ENCODE measurements around the gene C19orf25. TPM values are rescaled to one million over a fixed set of nuclear protein-coding genes. Genes with fewer than 3 reads are reported as not detected.
A peak's percentile ranks its signal among the peaks of the same experiment; 100 is the strongest.
"Not testable (repeated sequence)": the region's sequence is repeated elsewhere in the genome, so short reads cannot be mapped to it uniquely, and the experiment has no call there.

Gene C19orf25
- total and polyA plus RNA-seq, 5 experiments from 2014 or later: 31.3 to 59.7 (median 50.3) TPM

DNA sequence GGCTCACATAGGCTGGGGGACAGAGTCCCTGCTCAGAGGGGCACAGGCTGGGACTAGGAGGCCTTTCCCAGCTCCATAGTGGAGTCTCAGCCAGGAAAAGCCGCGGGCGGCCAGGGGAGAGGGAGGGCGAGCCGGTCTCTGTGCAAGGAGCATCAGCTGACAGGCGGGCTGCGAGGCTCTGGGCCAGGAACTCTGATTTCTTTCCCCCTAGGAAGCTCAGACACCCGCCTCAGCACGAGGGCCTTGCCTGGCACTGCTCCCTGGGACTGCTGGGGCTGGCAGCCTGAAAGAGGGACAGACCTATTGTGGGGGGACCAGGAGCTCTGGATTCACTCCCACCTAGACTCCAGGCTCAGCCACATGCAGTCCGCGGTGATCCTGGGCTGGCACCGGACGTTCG is 42.6 kb upstream of the C19orf25 start:
- POLR2A ChIA-PET: no interaction called here
- H3K9me3 Mint-ChIP-seq: peaks cover 0 to 1% (median 0%) of the 10 kb centered on the region in 9 donors
- no peak for DNase-seq
- peaks cover 15 to 53% (median 25%) of the 10 kb centered on the region in 5 donors for H3K27me3 Mint-ChIP-seq
- peaks cover 0 to 7% (median 2%) of the 10 kb centered on the region in 3 donors for H3K36me3 Mint-ChIP-seq
- H3K4me1 Mint-ChIP-seq: peaks cover 6 to 11% (median 9%) of the 10 kb centered on the region in 4 donors
- H3K4me3 Mint-ChIP-seq: no peak overlapping the region
- peak overlapping the region in 1 of 10 donors; percentile 24 for H3K27ac Mint-ChIP-seq
- ATAC-seq: no peak

DNA sequence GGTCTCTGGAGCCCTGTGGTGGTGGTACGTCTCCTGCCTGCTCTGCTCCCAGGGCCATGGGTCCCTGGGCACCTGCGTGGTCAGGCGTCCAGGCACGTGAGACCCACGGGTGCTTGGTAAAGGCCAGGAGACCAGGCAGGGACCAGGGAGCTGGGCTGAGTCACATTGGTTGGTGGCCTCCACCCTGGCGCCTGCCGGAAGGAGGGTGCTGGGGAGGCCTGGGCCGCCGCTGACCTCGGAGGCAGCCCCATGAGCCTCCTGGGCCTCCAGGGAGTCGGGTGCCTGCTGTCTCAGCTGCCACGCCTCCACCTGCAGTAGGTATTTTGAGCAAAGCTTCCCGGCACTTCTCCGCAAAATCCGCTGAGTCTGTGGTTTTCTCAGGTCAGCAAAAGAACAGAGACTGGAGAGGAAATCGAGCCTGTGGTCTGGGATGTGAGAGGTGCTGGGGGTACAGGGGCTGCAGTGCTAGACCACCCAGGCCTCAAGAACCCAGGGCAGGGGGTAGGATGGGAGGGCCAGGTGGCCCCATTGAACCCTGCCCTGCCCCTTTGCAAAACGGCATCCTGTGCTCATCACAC is 41.3 kb upstream of the C19orf25 start:
- DNase-seq: no peak
- H3K4me3 Mint-ChIP-seq: no peak overlapping the region
- H3K27ac Mint-ChIP-seq: no peak overlapping the region
- H3K4me1 Mint-ChIP-seq: peaks cover 6 to 11% (median 9%) of the 10 kb centered on the region in 4 donors
- peaks cover 0 to 7% (median 0%) of the 10 kb centered on the region in 3 donors for H3K36me3 Mint-ChIP-seq
- POLR2A ChIA-PET: no interaction called here
- H3K27me3 Mint-ChIP-seq: peaks cover 7 to 45% (median 20%) of the 10 kb centered on the region in 5 donors
- ATAC-seq: no peak
- peaks cover 0 to 1% (median 0%) of the 10 kb centered on the region in 9 donors for H3K9me3 Mint-ChIP-seq

DNA sequence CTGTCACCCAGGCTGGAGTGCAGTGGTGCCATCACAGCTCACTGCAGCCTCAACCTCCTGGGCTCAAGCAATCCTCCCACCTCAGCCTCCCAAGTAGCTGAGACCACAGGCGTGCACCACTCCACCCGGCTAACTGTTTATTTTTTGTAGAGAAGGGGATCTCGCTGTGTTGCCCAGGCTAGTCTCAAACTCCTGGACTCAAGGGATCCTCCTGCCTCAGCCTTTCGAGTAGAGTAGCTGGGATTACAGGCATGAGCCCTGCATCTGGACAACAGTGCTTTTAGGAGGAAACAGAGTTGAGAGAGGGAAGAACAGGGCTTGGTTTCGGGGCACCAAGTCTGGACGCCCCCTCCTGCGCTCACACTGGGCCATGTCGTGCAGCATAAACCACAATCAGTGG is 40.8 kb upstream of the C19orf25 start:
- DNase-seq, H3K9me3 Mint-ChIP-seq, ATAC-seq, H3K36me3 Mint-ChIP-seq, H3K4me3 Mint-ChIP-seq, H3K4me1 Mint-ChIP-seq, H3K27ac Mint-ChIP-seq, POLR2A ChIA-PET: not testable (repeated sequence)
- H3K27me3 Mint-ChIP-seq: peaks cover 5 to 42% (median 16%) of the 10 kb centered on the region in 5 donors

DNA sequence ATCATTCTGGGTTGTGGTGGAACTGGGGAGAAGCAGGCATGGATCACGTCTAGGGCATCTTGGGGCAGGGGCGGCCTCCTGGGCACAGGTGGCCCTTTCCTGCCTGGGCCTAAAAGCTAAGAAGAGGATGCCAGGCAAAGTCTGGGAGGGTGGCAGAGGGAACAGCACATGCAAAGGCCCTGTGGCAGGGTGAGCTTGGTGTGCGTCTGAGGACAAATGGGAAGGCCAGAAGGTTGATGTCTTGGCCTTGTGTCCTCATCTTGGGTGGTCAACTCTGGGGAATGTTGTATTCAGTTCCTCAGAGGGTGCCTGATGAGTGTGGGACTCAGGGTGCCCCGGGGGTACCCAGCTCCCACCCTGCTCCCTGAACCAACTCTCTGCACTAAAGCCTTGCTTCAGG is 39.5 kb upstream of the C19orf25 start:
- POLR2A ChIA-PET: no interaction called here
- ATAC-seq: no peak
- H3K4me3 Mint-ChIP-seq: peak overlapping the region in 1 of 10 donors; percentile 41
- H3K4me1 Mint-ChIP-seq: peaks cover 0 to 2% (median 0%) of the 10 kb centered on the region in 4 donors
- DNase-seq: no peak
- H3K36me3 Mint-ChIP-seq: no peaks in the 10 kb centered on the region
- no peak overlapping the region for H3K27ac Mint-ChIP-seq
- H3K27me3 Mint-ChIP-seq: peaks cover 0 to 37% (median 10%) of the 10 kb centered on the region in 5 donors
- no peaks in the 10 kb centered on the region for H3K9me3 Mint-ChIP-seq

DNA sequence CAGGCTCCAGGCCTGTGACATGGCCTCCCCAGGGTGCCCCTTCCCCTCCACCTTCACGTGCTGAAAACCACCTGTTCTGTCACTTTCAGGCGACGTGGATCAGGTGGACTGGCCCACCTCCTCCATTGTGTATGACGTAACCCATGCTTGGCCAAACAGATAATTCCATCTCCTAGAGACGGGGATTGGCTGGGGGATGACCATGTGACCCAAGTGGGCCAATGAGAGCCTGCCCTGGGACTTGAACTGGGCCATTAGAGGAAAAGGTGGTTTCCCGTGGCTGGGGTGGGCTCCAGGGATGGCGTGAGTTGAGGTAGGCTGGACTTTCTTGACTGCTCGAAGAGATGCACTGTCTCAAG is 37.4 kb upstream of the C19orf25 start:
- ATAC-seq: no peak
- no peaks in the 10 kb centered on the region for H3K36me3 Mint-ChIP-seq
- H3K4me1 Mint-ChIP-seq: peaks cover 0 to 7% (median 4%) of the 10 kb centered on the region in 4 donors
- DNase-seq: no peak
- H3K4me3 Mint-ChIP-seq: peak overlapping the region in 1 of 10 donors; percentile 45
- no peaks in the 10 kb centered on the region for H3K9me3 Mint-ChIP-seq
- H3K27ac Mint-ChIP-seq: no peak overlapping the region
- POLR2A ChIA-PET: no interaction called here
- H3K27me3 Mint-ChIP-seq: peaks cover 0 to 21% (median 3%) of the 10 kb centered on the region in 5 donors

DNA sequence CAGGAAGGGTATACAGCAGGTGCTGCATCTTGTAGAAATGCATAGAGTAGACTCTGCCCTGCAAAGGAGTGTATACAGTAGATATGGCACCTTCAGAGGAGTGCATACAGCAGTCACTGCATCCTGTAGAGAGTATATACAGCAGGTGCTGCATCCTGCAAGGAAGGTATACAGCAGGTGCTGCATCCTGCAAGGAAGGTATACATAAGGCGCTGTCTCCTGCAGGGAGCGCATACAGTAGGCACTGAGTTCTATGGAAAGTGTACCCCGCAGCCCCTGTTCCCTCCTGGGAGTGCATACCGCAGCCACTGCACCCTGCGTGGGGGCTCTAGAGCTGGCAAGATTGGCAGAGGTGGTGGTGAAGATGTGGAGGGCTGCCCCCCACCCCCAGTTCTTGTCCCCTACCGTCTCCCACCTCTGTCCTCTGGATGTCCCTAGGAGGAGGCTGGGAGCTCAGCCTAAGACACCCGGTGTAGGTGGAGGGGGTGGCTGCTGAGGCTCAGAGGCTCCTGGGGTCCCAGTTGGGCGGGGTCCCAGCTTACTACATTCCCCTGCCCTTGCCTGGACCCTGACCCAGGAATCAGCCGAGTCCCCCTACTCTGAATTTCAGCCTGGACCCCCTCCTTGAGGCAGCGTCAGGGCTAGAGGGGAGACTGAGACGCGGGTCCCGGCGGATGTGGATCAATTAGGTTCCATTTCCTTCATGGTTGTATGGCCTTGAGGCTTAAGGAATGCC is 36.1 kb upstream of the C19orf25 start:
- POLR2A ChIA-PET: interaction anchor here (0.7 kb wide), 1 partner anchor 24 kb away, joined by 4 read pairs; the partner anchor contains the start of gene REEP6
- Mint-ChIP-seq H3K27me3 (peaks cover 0 to 17% (median 3%) of the 10 kb centered on the region in 5 donors), H3K4me3 (no peak overlapping the region), H3K36me3 (no peaks in the 10 kb centered on the region), H3K9me3 (no peaks in the 10 kb centered on the region), H3K4me1 (peaks cover under 1 to 13% (median 7%) of the 10 kb centered on the region in 4 donors), H3K27ac (no peak overlapping the region)
- no peak for DNase-seq
- no peak for ATAC-seq

DNA sequence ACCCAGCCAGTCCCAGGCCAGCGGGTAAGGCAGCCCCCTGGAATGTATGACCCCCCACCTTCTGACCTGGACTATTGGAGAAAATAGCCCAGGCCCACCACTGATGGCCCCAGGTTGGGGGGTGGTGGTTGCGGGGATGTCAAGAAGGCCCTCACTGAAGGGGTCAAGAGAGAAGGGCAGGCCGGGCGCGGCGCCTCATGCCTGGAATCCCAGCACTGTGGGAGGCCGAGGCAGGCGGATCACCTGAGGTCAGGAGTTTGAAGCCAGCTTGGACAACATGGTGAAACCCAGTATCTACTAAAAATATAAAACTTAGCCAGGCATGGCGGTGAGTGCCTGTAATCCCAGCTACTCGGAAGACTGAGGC is 35.3 kb upstream of the C19orf25 start:
- POLR2A ChIA-PET: no interaction called here
- Mint-ChIP-seq H3K27me3 (peaks cover 0 to 18% (median 3%) of the 10 kb centered on the region in 5 donors), H3K4me1 (peaks cover 6 to 18% (median 12%) of the 10 kb centered on the region in 4 donors), H3K36me3 (no peaks in the 10 kb centered on the region), H3K27ac (no peak overlapping the region), H3K4me3 (peak overlapping the region in 3 of 10 donors; percentile 36 to 53 (median 53)), H3K9me3 (no peaks in the 10 kb centered on the region)
- ATAC-seq (no peak), DNase-seq (no peak)

DNA sequence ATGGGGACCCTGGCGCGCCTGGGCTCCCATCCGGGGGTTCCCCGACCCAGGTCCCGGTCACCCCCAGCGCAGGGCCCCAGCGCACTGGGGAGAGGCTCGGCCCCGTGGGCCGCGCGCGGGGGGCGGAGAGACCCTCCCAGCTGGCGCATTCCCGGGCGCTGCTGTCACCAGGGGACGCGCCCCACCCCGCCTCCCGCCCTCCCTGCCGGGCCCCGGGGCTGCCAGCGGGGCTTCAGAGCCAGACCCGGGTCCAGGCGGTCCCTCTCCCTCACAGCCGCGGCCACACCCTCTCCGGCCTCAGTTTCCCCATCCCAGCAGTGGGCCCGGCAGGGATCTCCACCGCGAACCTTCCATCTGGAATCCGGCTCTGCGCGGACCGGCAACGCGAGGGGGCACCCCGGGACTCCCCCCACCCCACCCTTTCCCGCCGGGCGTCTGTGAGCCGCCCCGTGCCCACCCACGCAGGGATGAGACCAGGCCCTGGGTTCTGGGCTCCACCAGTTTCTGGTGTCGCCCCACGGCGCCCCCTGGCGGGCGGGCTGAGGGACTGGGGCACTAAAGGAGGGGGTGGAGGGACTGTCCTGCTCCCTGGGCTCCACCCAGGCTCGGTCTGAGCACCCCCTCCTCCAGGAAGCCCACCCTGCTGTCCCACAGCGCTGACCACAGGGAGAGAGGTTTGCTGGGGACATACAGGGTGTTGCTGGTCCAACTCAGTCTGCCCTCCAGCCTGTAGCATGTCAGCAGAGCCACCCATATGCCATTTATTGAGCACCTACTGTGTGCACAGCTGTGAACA is 34.7 kb upstream of the C19orf25 start:
- peaks cover 0 to 18% (median 3%) of the 10 kb centered on the region in 5 donors for H3K27me3 Mint-ChIP-seq
- POLR2A ChIA-PET: interaction anchor here (0.5 kb wide), 1 partner anchor 72 kb away, joined by 3 read pairs; no protein-coding TSS in a partner anchor
- peak overlapping the region in 4 of 10 donors; percentile 36 to 53 (median 44) for H3K4me3 Mint-ChIP-seq
- H3K27ac Mint-ChIP-seq: no peak overlapping the region
- peak; percentile 60 to 69 for ATAC-seq
- DNase-seq: peak; percentile 43 to 76 (median 62)
- H3K9me3 Mint-ChIP-seq: no peaks in the 10 kb centered on the region
- H3K4me1 Mint-ChIP-seq: peaks cover 6 to 21% (median 12%) of the 10 kb centered on the region in 4 donors
- no peaks in the 10 kb centered on the region for H3K36me3 Mint-ChIP-seq

DNA sequence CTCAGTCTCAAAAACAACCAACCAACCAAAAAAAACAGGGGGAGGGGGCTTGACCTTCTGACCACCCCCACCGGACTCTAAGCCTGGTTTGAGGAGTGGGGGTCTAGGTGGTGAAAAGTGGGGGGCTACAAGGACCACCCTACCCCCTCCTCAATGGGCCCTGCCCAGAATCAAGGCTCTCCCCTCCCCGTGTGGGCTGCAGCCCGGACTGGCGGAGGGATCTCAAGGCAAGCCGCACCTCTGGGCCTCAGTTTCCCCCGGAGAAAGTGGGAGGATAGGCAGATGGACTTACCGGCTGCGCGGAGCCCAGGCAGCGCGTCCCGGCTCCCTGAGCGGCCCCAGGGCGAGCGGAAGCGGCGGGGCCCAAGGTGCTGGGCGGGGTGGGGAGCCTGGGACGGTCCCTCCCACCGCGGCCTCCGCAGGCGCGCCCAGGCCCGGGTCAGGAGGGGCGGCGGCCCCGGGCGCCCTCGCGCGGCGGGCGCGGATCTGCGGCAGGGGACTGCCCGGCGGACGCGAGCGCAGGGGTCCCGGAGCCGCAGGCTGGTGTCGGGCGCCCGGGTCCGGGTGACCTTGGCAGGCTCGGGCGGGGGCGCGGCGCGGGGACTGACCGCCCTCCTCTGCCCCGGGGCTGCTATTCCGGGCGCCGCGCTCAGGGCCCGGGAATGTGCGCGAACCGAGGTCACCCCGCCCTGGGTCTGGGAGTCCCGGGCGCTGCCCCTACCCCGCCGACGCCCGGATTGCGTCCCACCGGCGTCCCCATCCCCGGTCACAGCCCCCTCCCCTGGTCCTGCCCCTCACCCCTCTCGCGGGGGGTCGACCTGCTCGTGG is 33.9 kb upstream of the C19orf25 start, which contains the start of gene ADAMTSL5:
Gene ADAMTSL5 (minus strand): TSS at position 349 of the 828 bp plus-strand sequence. CDS start 2,076 bp downstream, outside the sequence.
- H3K27me3 Mint-ChIP-seq: peaks cover 0 to 16% (median 3%) of the 10 kb centered on the region in 5 donors
- peak within 1 kb of the TSS; percentile 63 to 82 (median 69) for H3K4me3 Mint-ChIP-seq
- H3K36me3 Mint-ChIP-seq: no peaks in the 10 kb centered on the region
- H3K27ac Mint-ChIP-seq: peak within 1 kb of the TSS in 3 of 10 donors; percentile 47 to 72 (median 69)
- peaks cover 7 to 24% (median 15%) of the 10 kb centered on the region in 4 donors for H3K4me1 Mint-ChIP-seq
- ATAC-seq (peak; percentile 68 to 81), DNase-seq (peak in 9 of 10 donors; percentile 27 to 61 (median 51))
- POLR2A ChIA-PET: interaction anchor here (0.5 to 1.5 kb wide), 2 partner anchors 71 to 244 kb away, joined by 3 read pairs; partner anchors contain the start of gene CIRBP
- H3K9me3 Mint-ChIP-seq: no peaks in the 10 kb centered on the region

DNA sequence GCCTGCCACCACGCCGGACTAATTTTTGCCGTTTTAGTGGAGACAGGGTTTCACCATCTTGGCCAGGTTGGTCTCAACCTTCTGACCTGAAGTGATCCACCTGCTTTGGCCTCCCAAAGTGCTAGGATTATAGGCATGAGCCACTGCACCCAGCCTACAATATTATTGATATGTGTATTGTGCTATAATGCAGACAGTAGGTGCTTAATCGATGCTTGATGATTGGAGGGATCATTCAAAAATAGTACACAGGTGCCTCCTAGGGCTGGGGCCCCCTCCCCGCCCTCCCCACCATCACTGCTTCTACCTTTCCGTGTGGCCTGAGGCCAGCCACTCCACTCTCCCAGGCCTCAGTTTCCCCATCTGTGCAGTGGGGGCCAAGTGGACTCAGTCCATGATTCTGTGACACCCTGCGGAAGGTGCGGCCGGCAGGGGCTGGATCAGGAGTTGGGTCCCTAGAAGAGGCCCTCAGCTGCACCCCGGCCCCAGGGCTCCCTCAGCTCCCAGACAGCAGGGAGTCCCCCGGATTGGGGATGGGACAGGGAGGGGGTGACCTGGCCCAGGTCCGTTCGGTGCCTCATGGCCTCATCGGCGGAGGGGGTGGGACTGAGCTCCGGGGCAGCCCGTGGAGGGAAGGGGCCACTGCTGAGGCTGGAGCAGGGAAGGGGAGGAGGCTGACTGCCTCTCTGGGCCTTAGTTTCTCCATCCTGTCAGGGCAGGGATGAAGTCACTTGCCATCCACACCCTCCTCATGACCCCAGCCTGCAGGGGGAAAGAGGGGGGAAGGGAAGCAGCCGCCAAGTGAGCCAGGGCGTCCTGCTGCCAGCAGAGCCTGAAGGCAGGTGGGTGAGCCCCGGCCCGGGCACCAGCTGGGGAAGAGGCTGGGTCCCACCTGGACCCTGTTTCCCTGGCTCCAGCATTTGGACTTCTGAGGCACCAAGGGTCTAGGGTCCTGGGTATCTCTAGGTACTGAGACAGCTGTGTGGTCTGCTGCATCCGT is 32.6 kb upstream of the C19orf25 start:
- Mint-ChIP-seq H3K36me3 (no peaks in the 10 kb centered on the region), H3K27me3 (peaks cover 0 to 15% (median 3%) of the 10 kb centered on the region in 5 donors), H3K4me3 (peak overlapping the region; percentile 63 to 82 (median 69)), H3K9me3 (no peaks in the 10 kb centered on the region), H3K27ac (peak overlapping the region in 2 of 10 donors; percentile 63 to 72), H3K4me1 (peaks cover 9 to 31% (median 20%) of the 10 kb centered on the region in 4 donors)
- DNase-seq (no peak), ATAC-seq (no peak)
- POLR2A ChIA-PET: interaction anchor here (0.5 to 1.5 kb wide), 2 partner anchors 243 to 606 kb away, joined by 3 to 4 read pairs; partner anchors contain the start of gene CIRBP

DNA sequence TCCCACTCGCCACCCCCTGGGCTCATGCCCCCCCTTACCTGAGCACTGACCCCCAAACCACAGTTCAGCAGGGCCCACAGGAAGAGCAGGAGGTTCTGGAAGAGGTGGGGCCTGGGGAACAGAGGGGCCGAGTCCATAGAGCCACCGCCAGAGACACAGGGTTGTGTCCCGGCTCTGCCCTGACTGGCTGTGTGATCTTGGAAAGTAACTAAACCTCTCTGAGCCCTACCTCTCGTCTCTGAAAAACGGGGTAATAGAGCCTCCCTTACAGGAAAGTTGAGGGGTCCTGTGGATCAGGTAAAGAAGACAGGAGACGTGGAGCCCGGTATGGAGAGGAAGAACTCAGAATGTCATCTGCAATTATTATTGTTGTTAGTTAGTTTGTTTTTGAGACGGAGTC is 31.8 kb upstream of the C19orf25 start:
- Mint-ChIP-seq H3K4me1 (peaks cover 11 to 34% (median 20%) of the 10 kb centered on the region in 4 donors), H3K4me3 (peak overlapping the region in 5 of 10 donors; percentile 11 to 59 (median 24)), H3K27me3 (peaks cover 0 to 10% (median 2%) of the 10 kb centered on the region in 5 donors), H3K9me3 (no peaks in the 10 kb centered on the region), H3K36me3 (no peaks in the 10 kb centered on the region), H3K27ac (peak overlapping the region in 2 of 10 donors; percentile 63 to 67)
- no peak for ATAC-seq
- no peak for DNase-seq
- POLR2A ChIA-PET: no interaction called here
